Measurements from ENCODE around the gene APLP2.

DNA sequence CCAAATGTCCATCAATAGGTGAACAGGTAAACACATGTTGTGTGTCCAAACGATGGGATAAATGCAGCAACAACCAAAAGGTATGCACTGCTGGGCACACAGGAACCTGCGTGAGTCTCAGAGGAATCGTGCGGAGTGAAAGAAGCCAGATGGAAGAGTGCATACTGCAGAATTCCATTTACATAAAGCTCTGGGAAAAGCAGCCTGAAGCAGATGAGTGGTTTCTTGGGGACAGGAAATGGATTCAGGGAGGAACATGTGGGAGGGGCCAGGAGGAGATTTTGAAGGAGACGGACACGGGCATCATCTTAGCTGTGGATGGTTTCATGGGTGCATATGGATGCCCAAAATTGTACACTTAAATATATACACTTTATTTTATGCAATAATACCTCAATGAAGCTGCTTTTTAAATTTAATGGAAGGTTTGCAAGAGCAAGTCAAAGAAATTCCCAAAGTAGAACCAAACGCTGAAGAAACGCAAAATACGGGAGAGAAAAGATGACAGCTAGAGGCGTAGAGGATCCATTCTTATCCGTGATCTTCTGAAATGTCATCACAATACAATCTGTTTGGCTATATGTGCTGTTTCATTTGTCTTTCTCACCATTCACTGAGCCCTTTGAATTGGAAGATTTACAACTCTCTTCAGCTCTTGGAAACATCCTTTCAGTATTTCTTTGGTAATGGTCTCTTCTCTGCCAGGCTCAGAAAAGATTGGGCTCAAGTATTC lies 114.3 kb downstream of the APLP2 start:
- TF ChIP-seq, protein P1, sequence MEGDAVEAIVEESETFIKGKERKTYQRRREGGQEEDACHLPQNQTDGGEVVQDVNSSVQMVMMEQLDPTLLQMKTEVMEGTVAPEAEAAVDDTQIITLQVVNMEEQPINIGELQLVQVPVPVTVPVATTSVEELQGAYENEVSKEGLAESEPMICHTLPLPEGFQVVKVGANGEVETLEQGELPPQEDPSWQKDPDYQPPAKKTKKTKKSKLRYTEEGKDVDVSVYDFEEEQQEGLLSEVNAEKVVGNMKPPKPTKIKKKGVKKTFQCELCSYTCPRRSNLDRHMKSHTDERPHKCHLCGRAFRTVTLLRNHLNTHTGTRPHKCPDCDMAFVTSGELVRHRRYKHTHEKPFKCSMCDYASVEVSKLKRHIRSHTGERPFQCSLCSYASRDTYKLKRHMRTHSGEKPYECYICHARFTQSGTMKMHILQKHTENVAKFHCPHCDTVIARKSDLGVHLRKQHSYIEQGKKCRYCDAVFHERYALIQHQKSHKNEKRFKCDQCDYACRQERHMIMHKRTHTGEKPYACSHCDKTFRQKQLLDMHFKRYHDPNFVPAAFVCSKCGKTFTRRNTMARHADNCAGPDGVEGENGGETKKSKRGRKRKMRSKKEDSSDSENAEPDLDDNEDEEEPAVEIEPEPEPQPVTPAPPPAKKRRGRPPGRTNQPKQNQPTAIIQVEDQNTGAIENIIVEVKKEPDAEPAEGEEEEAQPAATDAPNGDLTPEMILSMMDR (IDR thresholded peaks at IDR 0.05) = no peak
- no peak for TF ChIP-seq POLR2A (IDR thresholded peaks at IDR 0.05)
